GM23338 (cell line): ENCODE data around the gene PRUNE2. TPM values are rescaled to one million over a fixed set of nuclear protein-coding genes. Genes with fewer than 3 reads are reported as not detected.

Source experiments
- ATAC-seq: fragments of 200-7000 bp; cut with Tn5 transposase; 3 replicates; pipeline ENCODE4 v1.9.1; 2020
- DNase-seq: peaks from one replicate; pipeline ENCODE4 v3.0.0-alpha.2; 2015; ENCODE audit warnings: low spot score
- H2AFZ ChIP-seq: fragments of 200-600 bp; sonication (generic); 2 replicates; pipeline ENCODE4 v1.8.0; 2016; ENCODE audit warnings: antibody characterized with exemption, mild to moderate bottlenecking, moderate library complexity
- H3F3A ChIP-seq: fragments of 200-600 bp; sonication (generic); replicated peaks from 2 replicates; pipeline ENCODE4 v1.8.0; 2017; ENCODE audit warnings: antibody characterized with exemption, mixed run types, low read depth
- H3K27ac ChIP-seq: fragments of 200-600 bp; sonication (generic); 2 replicates; pipeline ENCODE4 v1.6.1; 2016; ENCODE audit warnings: low read depth
- H3K27me3 ChIP-seq: fragments of 200-600 bp; sonication (generic); 2 replicates; pipeline ENCODE4 v1.8.0; 2016; ENCODE audit warnings: mild to moderate bottlenecking, mixed run types, moderate library complexity; ENCODE audit not compliant: insufficient read depth
- H3K36me3 ChIP-seq: fragments of 200-600 bp; sonication (generic); 2 replicates; pipeline ENCODE4 v1.8.0; 2016; ENCODE audit warnings: mild to moderate bottlenecking; ENCODE audit not compliant: insufficient read depth
- H3K4me1 ChIP-seq: fragments of 200-600 bp; sonication (generic); 2 replicates; pipeline ENCODE4 v1.8.0; 2016; ENCODE audit warnings: mild to moderate bottlenecking, moderate library complexity; ENCODE audit not compliant: insufficient read depth
- H3K4me2 ChIP-seq: fragments of 200-600 bp; sonication (generic); 2 replicates; pipeline ENCODE4 v1.7.1; 2017; ENCODE audit warnings: mixed run types
- H3K4me3 ChIP-seq: fragments of 200-600 bp; sonication (generic); 2 replicates; pipeline ENCODE4 v1.6.1; 2016; ENCODE audit warnings: mixed run types
- H3K79me2 ChIP-seq: fragments of 200-600 bp; sonication (generic); replicated peaks from 2 replicates; pipeline ENCODE4 v1.8.0; 2017; ENCODE audit warnings: mild to moderate bottlenecking; ENCODE audit not compliant: insufficient read depth
- H3K9me2 ChIP-seq: fragments of 200-600 bp; sonication (generic); 2 replicates; pipeline ENCODE4 v1.8.0; 2017; ENCODE audit not compliant: insufficient read depth
- H4K20me1 ChIP-seq: fragments of 200-600 bp; sonication (generic); replicated peaks from 2 replicates; pipeline ENCODE4 v1.8.0; 2017; ENCODE audit warnings: mild to moderate bottlenecking; ENCODE audit not compliant: insufficient read depth
- H3K27ac Mint-ChIP-seq: 2 replicates; pipeline ENCODE4 v1.8.0; 2020; ENCODE audit warnings: inconsistent platforms, mild to moderate bottlenecking, moderate library complexity, mixed read lengths
- H3K27me3 Mint-ChIP-seq: 3 replicates; pipeline ENCODE4 v1.8.0; 2022; ENCODE audit warnings: low read depth, mild to moderate bottlenecking, moderate library complexity, mixed read lengths, inconsistent platforms; ENCODE audit not compliant: insufficient read depth, poor library complexity
- H3K36me3 Mint-ChIP-seq: 3 replicates; pipeline ENCODE4 v1.8.0; 2021; ENCODE audit warnings: low read depth, mild to moderate bottlenecking, inconsistent platforms, moderate library complexity, mixed read lengths
- H3K4me1 Mint-ChIP-seq: 3 replicates; pipeline ENCODE4 v1.8.0; 2020; ENCODE audit warnings: mild to moderate bottlenecking, inconsistent platforms, mixed read lengths
- H3K4me3 Mint-ChIP-seq: 3 replicates; pipeline ENCODE4 v1.8.0; 2021; ENCODE audit warnings: moderate library complexity, mild to moderate bottlenecking, inconsistent platforms, mixed read lengths
- H3K9me3 Mint-ChIP-seq: 3 replicates; pipeline ENCODE4 v1.8.0; 2020; ENCODE audit warnings: moderate library complexity, mild to moderate bottlenecking, inconsistent platforms, mixed read lengths
- CREB1 ChIP-seq: fragments of 250-450 bp; sonication (Bioruptor Pico); IDR thresholded peaks from 2 replicates; pipeline ENCODE4 v1.5.0; 2020; ENCODE audit warnings: low read depth, mild to moderate bottlenecking, moderate library complexity
- CTCF ChIP-seq, 2 experiments: fragments of 200-600 bp in 1 of 2; sonication (generic) in 1 of 2; conservative IDR thresholded peaks; 2 replicates each; pipeline versions ENCODE4 v1.5.1 to v1.6.1; 2016 to 2017; ENCODE audit warnings: antibody characterized with exemption in 2 of 2, low read depth in 2 of 2, mild to moderate bottlenecking in 2 of 2, moderate library complexity in 1 of 2
- ETS1 ChIP-seq: IDR thresholded peaks from 2 replicates; pipeline ENCODE4 v1.6.1; 2016; ENCODE audit warnings: antibody characterized with exemption
- EZH2phosphoT487 ChIP-seq: fragments of 200-600 bp; sonication (generic); IDR thresholded peaks from one replicate; pipeline ENCODE4 v1.8.1; 2018; ENCODE audit warnings: antibody characterized with exemption; ENCODE audit not compliant: unreplicated experiment
- NANOG ChIP-seq: IDR thresholded peaks from 2 replicates; pipeline ENCODE4 v1.6.1; 2016; ENCODE audit warnings: antibody characterized with exemption, borderline replicate concordance
- POLR2AphosphoS5 ChIP-seq: IDR thresholded peaks from 2 replicates; pipeline ENCODE4 v1.6.1; 2016; ENCODE audit warnings: antibody characterized with exemption, low read depth
- REST ChIP-seq: IDR thresholded peaks from one replicate; pipeline ENCODE4 v1.6.1; 2018; ENCODE audit warnings: antibody characterized with exemption; ENCODE audit not compliant: unreplicated experiment
- STAT1 ChIP-seq: IDR thresholded peaks from one replicate; pipeline ENCODE4 v1.6.1; 2016; ENCODE audit warnings: antibody characterized with exemption; ENCODE audit not compliant: unreplicated experiment
- ZNF114 ChIP-seq: fragments of 250-450 bp; sonication (Bioruptor Pico); IDR thresholded peaks from 2 replicates; pipeline ENCODE4 v1.5.0; 2020; ENCODE audit warnings: mild to moderate bottlenecking, moderate library complexity
- ZNF331 ChIP-seq: fragments of 250-450 bp; sonication (Bioruptor Pico); IDR thresholded peaks from 2 replicates; pipeline ENCODE4 v1.5.0; 2020; ENCODE audit warnings: low read depth, mild to moderate bottlenecking, moderate library complexity
- polyA plus RNA-seq: library from polyadenylated mRNA; unstranded; fragments of >200 nt; fragmentation: Nextera tagmentation; extraction: Ambion mirVana; gene quantifications from 2 replicates; pipeline ENCODE4 v1.2.1, GENCODE V29; 2016
- total RNA-seq: library from RNA; depleted of rRNA; stranded (reverse); fragments of >200 nt; shearing (Covaris generic); gene quantifications from 2 replicates; pipeline ENCODE4 v1.2.3, GENCODE V29; 2014

The PRUNE2 gene
- total and polyA plus RNA-seq, 2 experiments from 2014 or later: 10.6 to 26.5 TPM

DNA sequence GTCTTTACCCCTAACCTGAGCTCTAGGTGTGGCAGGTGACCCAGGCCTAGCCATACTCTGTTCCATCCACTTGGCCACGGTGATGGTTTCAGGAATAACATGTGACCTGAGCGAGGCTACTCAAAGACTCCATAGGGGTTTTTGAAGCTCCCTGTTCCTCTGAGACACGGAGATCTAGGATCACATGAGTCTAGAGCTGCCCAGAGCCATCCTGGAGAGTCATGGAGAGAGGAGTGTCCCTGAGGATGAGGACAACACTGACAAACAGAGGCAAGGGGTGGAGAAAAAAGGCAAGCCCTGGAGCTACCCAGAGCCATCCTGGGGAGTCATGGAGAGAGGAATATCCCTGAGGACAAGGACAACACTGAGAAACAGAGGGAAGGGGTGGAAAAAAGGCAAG is 171.2 kb downstream of the PRUNE2 start (continued):
- TF ChIP-seq CTCF (conservative IDR thresholded peaks at IDR 0.05; ENCODE audit: low read depth in 2 of 2): no peak
- no peak for TF ChIP-seq ETS1
- TF ChIP-seq CREB1 (CRISPR knock-in tag): no peak
- TF ChIP-seq ZNF331 (CRISPR knock-in tag): no peak
- TF ChIP-seq ZNF114 (CRISPR knock-in tag): no peak
- no peak for TF ChIP-seq EZH2phosphoT487
- TF ChIP-seq NANOG: no peak

DNA sequence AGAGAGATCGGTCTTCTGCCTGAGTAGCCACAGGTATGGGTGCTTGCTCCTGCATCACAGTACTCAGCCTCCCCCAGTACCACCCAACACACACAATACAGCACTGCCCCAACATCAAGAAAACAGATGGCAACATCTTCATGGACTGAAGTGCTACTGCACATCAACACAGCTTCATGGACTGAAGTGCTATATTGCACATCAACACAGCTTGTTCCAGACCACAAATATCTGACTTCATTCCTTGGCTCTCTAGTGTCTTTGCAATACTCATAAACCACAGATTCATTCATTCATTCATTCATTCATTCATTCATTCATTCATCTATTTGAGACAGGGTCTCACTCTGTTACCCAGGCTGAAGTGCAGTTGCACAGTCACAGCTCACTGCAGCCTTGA is 172.8 kb downstream of the PRUNE2 start:
- Mint-ChIP-seq H3K36me3 (no peaks in the 10 kb centered on the region), H3K27ac (no peak overlapping the region), H3K4me3 (no peak overlapping the region), H3K9me3 (no peaks in the 10 kb centered on the region), H3K27me3 (peaks cover 8% of the 10 kb centered on the region), H3K4me1 (no peaks in the 10 kb centered on the region)
- Histone ChIP-seq H3K27me3 (no peaks in the 10 kb centered on the region), H3K79me2 (no peaks in the 10 kb centered on the region), H3K36me3 (no peaks in the 10 kb centered on the region), H3K4me2 (no peak overlapping the region), H3K4me3 (no peak overlapping the region), H3K9me2 (no peaks in the 10 kb centered on the region), H3K4me1 (no peaks in the 10 kb centered on the region), H3K27ac (no peak overlapping the region), H4K20me1 (no peaks in the 10 kb centered on the region), H3F3A (no peaks in the 10 kb centered on the region), H2AFZ (no peak overlapping the region)
- DNase-seq (no peak), ATAC-seq (no peak)
- no peak for TF ChIP-seq STAT1
- TF ChIP-seq EZH2phosphoT487: no peak
- TF ChIP-seq NANOG: no peak
- TF ChIP-seq CREB1 (CRISPR knock-in tag): no peak
- TF ChIP-seq REST: no peak
- no peak for TF ChIP-seq ETS1
- TF ChIP-seq CTCF (conservative IDR thresholded peaks at IDR 0.05; ENCODE audit: low read depth in 2 of 2): no peak
- TF ChIP-seq POLR2AphosphoS5: no peak
